Right hindlimb (tissue), 1 donor: ENCODE results near the gene MPPED1.

Experiments
- DNase-seq: peaks from one replicate; pipeline ENCODE4 v3.0.0-alpha.2; 2018

The MPPED1 gene, protein sequence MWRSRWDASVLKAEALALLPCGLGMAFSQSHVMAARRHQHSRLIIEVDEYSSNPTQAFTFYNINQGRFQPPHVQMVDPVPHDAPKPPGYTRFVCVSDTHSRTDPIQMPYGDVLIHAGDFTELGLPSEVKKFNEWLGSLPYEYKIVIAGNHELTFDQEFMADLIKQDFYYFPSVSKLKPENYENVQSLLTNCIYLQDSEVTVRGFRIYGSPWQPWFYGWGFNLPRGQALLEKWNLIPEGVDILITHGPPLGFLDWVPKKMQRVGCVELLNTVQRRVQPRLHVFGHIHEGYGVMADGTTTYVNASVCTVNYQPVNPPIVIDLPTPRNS

DNA sequence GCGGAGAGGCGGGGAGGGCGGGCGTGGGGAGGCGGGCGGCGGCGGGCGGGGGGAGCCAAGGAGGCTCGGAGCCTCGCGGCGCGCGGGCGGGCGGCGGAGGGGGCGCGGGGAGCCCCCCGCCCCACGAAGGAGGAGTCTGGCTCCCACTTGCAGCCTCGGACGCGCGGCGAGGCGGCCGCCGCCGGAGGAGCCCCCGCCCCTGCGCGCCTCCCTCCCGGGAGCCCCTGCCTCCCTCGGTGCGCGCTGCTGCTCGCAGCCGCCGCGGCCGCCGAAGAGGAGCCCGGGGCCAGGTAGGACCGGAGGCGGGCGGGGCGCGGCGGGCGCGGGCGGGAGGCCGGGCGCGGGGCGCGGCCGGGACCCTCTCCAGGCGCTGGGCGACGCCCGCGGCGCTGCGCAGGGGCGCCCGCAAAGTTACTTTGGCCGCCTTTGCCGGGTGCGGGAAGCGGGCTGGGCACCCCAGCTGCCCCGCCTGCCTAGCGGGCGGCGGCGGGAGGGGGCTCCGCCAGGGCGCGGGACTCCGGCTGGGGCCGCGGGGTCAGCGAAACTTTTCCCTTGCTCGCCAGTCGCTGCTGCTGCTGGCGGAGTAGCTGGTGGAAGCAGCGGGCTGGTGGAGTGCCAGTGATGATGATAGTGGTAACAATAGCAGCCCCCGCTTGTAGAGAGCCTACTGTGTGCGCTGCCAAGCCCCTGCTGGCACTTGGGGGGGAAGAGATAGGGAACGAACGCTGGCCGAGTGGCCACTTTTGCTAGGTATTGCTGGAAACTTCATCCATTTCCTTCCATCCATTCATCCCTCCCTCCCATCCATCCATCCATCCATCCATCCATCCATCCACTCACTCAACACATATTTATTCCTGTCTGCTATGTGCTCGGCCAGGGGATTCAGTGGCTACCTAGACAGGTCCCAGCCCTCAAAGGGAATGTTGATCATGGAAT lies at the start of gene MPPED1:
TSS of gene MPPED1 (plus strand) at position 146 of the 939 bp plus-strand sequence. CDS start 12,972 bp downstream, outside the sequence.
- no peak for DNase-seq

DNA sequence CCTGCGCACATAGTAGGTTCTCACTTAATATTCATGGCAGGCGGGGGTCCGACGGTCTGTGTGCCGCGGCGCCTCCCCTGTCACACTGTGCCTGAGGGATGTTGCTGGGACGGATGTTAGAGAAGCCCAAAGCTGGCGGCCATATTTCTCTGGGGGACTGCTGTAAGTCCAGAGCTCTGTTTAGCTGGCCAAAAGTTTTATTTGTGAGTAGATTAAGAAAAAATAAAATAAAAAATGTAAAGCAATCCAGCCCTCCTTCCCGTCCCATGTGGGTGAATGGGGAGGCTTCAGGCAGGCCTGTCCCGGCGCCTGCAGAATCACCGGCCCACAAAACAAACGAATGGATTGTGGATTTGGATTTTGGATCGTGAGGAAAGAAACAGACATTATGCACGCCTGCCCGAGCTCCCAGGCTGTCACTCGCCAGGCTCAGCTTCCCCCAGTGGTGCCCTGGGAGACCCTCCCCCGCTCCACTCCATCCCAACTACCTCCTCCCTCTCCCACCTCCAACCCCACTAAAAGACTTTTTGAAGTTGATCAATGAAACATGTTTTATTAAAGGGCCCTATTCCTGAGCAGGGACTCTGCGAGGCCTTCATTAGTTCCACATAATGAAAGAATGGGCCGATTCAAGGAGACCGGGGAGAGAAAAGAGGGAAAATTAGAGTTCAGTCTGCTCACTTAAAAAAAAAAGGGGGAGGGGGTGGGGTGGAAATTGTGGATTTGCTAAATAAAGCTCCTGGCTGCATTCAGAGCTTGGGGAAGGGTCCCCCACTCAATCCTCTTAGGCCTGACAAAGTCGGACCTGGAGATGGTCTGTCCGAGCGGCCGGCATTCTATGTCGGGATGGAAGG lies 48.3 kb upstream of the MPPED1 start:
- DNase-seq, result no peak

DNA sequence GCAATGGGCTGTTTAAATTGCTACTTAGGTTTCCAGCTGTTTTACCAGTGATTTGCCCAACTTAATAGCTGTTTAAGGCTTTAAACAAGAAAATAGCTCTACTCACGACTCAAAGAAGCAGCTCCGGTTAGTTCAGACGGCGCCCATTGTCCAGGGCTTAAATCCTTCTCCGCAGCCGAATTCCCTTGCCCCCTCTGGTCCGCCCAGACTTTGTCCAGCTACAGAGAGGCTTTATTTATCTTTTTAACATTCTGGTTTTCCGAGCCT lies 47.7 kb upstream of the MPPED1 start:
- DNase-seq, result no peak

DNA sequence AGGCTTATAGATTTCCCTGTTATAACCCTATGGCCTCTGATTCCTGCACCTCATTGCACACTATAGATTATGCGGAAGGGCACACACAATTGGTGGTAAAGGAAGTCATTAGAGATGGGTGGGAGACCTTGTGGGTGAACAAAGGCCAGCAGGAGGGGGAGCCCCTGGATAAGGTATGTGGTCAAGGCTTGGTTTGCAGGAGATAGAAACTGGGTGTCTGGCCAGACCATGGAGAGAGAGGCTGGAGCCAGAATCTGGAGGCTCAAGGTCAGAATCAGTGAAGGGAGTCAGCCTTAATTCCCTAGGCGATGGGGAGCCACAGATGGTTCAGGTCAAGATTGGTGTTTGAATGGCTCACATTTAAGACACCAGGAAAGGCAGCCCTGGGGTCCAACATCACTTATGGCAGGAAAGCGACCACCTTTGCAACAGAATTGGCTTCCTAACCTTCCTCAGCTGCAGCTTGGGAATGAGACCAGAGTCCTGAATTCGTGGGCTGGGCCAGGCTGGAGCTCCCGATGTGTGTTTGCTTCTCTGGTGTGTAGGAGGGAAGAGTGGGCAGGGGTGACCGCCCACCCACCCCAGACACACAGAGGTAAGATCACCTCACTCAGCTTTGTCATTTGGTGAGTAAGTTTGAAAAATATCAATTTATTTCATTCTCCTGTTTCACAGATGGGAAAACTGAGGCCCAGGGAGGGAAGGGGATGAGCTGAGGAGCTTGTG lies 45.9 kb upstream of the MPPED1 start:
- no peak for DNase-seq

DNA sequence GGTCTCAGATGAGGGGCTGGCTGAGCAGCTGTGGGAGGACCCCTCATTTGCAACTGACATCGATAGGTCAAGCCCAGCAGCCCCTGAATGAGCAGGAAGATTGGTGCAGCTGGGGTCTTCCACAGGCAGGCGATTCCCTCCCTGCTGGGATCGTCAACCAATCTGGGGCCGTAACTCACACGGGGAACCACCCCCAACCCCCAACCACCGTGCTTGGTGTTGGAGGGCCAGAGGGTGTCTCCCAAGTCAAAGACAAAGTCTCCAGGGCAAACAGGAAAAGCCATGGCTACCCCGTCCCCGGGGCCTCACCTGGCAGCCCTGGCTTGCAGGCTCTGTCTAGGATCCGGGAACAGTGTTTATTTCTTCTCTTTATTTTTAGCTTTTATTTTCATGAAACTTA lies 41.8 kb upstream of the MPPED1 start:
- no peak for DNase-seq

DNA sequence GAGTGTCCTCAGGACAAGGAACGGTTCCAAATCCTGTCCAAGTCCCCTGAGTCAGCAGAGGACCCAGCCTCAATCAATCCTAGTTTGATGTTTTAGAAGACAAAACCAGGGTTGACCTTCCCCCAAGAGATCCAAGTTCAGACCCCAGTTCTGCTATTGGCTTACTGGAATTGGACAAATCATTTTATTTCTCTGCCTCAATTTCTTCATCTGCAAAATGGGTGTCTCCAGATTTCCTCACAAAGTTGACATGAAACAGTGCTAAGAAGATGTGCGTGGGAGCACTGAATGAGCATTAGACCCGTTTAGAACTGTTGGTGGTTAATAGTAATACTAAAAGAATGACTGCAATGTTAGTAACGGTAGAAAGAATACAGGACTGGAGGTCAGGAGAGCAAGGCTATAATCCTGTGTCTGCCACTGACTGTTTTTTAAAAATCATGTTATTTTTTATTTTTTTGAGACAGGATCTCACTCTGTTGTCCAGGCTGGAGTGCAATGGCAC lies 35.8 kb upstream of the MPPED1 start:
- DNase-seq, result no peak

DNA sequence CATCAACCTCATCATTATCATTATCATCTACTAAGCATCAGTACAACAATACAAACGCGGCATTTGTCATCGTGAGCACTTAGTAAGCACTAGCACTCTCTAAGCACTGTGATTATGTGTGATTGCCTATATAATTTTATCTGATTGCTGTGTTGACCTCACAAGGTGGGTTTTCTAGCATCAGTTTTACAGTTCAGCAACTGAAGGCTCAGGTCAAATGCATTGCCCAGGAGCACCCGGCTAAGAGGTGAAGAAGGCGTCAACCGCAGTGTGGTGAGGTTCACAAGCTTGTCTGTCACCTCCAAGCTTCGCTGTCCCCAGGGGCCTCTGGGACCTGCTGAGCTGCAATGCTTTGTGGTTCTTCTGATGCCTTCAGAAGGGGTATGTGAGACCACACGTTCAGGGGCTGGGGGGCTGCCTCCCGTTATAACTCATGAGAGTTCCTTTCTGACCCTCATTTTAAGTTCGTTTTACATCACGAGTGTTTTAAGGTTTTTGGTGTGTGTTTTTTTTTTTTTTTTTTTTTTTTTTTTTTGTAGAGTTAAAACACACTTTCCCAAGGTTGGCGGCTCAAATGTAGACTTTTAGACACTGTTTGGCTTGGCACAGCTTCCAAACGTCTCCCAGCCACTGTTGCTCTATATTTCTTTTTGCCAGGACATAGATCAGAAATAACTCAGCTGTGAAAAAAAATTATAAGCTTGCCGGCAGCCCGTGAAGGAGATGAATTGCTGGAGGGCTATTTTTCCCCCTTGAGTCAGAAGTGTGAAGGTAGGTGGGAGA lies 34.9 kb upstream of the MPPED1 start:
- DNase-seq, result no peak

DNA sequence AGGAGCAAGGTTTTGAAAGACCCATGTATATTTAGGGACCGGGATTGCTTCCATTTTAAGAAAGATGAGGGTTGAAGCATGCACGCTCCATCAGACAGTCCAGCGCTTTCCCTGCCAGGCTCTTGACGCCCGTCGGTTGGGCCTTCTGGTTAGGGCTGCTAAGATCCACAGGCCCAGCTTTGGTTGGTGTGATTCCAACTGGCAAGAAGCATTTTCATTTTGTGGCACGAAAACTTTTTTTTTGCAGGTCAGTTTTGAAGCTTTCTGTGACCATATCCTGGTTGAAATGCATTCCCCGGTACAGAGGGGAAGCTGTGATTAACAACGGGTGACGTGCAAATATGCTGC lies 34.3 kb upstream of the MPPED1 start:
- peak; percentile 53 for DNase-seq

DNA sequence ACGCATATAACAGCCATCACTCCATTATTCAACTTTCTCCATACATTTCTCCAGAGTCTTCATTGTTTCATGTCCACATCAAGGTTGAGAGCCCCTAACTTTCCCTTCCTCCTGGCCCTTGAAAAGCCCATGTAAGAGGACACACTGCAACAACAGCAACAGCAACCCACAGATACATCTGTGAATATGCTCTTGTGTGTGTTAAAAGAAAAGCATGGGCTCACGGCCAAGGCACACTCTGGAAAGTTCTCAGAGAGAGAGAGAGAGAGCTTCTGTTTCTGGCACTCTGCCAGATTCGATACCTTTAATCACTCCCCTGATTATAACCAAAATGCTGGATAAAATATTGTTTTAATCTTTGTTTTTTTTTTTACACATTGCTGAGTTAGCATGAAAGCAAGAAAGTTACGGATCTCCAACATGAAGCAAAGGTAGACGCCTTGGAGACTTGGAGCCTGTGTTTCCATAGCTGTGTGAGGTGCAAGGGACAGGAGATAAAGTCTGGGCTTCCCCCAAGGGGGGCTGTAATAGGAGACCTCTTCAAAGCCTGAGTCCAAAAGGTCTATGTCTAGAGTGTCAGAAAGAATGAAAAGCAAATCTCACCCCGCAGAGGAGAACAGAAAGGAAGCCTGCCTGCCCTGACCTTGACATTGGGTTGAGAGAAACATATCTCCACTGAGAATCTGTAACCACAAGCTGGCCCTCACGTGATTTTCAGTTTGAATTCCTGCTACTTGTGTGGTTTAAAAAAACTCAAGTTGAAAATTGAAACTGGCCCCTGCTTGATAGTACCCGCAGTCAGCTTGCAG lies 33.7 kb upstream of the MPPED1 start:
- peak; percentile 66 for DNase-seq

DNA sequence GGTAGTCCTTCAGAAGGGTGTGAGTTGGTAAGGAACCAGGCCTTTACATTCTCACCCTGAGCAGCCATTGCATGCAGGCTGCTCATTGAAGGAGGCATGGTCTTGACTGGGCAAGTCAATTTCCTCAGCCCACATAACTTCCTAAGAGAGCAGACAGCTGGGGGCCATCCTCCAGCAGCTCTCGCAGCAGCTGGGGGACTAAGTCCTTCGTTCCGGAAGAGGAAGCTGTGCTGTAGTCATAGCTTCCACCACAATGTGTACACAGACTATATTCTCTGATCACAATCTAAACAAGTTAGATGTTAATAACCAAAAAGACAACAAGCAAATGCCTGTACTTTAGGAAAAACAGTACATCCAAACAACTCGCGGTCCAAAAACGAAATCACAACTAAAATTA lies 30.1 kb upstream of the MPPED1 start:
- DNase-seq, result no peak

DNA sequence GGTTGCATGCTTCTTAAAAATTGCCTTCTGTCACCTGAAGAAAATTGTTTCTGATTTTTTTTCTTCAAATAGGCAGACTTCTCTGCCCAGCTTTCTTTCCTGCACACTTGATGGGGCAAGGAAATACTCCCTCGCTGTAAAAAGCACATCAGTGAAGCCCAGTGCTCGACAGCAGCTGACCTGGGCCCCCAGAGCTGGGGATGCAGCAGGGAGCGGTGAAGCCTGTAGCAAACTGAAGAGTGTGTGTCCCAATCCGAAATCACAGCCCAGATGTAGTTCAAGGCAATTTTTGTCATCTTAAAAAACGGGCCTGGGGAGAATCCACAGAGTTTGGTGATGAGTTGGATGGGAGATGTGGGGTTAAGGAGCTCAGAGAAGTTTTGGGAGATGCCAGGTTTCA lies 27.0 kb upstream of the MPPED1 start:
- DNase-seq, result no peak

DNA sequence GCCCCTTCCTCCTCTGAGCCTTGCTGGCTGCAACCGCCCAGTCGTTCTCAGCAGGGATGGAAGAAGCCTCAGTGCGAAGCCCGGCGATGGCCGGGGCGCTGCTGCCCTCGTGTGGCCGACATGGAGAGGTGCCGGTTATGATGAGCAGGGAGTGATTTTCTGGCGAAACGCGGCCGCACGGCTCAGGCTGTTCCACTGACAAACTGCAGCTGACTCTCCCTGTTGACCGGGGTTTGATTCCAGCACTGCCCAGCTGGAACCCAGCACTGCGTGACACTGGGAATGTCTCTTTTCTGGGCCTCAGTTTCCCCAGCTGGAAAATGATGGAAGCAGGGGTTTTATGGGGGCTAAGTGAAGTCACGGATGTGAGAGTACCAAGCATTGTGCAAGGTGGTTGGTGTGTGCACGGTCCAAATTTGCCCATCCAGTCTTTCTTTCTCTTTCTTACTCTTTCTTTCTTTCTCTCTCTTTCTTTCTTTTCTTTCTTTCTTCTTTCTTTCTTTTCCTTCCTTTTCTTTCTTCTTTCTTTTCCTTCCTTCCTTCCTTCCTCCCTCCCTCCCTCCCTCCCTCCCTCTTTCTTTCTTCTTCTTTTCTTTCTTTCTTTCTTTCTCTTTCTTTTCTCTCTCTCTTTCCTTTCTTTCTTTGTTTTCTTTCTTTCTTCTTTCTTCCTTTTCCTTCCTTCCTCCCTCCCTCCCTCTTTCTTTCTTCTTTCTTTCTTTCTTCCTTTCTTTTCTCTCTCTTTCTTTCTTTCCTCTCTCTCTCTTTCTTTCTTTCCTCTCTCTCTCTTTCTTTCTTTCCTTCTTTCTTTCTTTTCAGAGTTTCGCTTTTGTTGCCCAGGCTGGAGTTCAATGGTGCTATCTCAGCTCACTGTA lies 25.8 kb upstream of the MPPED1 start:
- DNase-seq, result peak; percentile 89

DNA sequence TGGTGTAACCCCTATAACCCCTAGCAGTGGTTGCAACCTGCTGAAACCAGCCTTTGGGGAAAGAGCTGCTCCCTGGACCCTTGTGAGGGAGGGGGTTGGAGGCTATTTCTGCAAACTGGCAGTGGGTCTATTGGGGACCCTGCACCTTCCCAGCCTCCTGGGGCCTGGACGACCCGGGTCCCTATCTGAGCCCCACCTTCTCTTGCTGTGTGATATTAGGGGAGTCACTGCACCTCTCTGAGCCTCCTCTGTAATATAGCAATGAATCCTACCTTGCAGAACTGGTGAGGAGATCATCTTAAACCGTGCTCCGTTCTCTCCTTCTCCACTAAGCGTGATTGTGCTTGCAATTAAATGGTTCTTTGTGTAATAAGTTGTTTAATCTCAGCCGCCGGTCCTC lies 24.0 kb upstream of the MPPED1 start:
- DNase-seq, result no peak

DNA sequence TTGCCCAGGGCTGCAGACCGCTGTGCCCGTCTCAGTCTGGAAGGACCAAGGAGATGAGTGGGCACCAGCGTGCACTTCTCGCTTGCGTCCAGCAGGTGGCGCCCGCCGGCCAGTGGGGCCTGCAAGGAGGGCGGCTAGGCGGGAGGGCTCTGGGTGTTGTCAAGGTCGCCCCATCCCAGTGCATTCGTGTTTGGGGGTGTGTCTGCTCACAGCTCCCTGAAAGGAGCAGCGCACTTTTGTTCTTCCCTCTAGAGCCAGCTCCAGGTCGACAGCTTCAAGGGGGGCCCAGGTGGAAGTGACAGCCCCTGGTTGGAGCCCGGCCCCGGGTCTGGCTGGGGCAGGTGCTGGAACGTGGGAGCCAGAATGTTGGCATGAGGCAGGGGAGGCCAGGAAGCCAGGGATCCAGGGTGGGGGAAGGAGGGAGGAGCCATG lies 23.4 kb upstream of the MPPED1 start:
- DNase-seq, result peak; percentile 79

DNA sequence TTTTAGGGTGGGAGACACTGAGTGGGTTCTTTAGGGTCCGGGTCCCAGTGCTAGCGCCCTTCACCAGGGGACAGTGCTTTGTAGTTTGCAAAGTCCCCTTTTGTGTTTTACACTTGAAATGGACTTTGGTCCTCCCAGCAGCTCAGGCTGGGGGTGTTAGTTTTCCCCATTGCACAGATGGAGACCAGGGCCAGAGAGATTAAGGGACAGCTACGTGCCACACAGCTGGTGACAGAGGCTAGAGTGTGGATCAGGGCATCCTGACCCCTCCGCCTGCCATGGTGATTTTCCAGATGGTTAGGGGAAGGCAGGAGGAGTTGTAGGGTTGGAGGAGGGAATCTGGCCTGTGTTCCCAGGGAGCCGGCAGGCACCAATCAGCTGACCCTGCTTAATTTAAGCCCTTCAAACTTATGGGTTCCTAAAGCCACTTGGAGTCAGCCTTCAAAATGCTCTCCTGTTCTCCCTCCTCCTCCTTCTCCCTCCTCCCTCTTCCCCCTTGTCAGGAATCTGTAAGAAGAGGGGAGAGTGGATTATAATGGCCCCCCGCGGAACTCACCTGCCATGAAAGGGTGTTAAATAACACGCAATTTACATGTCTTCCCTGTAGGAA lies 22.5 kb upstream of the MPPED1 start:
- DNase-seq, result no peak

DNA sequence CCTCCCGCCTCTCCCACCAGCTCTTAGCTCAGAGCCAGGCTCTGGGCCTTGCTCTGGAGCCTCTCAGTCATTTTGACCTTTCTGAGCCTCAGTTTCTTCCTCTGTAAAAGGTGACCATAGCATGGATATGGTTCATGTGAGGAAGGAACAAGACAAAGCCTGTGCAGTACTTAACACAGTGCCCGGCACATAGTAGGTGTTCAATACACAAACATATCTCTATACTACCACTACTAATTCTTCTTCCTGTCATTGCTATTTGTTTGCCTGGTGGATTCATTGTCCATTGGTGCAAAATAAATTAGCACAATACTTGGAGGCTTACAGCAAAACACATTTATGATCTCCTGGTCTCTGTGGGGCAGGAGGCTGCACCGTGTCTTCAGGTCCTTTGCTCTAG lies 21.6 kb upstream of the MPPED1 start:
- DNase-seq, result no peak

DNA sequence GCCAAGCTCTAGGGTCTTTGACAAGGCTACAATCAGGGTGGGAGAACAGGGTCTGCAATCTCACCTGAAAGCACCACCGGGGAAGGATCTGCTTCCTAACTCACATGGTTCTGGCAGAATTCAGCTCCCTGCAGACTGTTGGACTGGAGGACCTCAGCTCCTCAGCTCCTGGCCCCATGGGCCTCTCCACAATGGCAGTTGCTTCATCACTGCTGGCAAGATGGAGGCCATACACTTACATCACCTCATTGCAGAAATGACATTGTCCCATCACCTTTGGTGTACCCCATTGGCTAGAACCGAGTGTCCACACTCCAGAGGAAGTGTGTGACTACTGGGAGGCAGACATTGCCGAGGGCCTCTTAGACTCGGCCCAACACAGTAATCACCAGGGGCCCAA lies 20.9 kb upstream of the MPPED1 start:
- DNase-seq, result no peak

DNA sequence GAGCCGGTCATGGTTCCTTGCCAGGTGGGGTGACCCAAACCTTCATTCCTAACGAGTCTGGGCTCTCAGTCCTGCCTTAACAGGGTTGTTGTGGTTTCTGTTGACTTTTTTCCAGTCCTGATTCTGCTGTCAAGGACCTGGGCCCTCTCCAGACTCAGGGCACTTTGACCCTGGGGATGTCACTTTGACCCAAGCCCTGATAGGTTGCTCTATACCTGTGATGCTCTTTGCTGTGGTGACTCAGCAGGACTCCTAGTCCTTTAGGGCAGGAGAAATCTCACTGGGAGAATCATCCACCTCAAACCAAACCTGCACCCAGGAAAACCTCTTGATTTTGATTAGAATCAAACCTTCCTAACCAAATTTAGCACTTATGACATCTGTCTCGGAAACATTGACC lies 20.5 kb upstream of the MPPED1 start:
- no peak for DNase-seq

DNA sequence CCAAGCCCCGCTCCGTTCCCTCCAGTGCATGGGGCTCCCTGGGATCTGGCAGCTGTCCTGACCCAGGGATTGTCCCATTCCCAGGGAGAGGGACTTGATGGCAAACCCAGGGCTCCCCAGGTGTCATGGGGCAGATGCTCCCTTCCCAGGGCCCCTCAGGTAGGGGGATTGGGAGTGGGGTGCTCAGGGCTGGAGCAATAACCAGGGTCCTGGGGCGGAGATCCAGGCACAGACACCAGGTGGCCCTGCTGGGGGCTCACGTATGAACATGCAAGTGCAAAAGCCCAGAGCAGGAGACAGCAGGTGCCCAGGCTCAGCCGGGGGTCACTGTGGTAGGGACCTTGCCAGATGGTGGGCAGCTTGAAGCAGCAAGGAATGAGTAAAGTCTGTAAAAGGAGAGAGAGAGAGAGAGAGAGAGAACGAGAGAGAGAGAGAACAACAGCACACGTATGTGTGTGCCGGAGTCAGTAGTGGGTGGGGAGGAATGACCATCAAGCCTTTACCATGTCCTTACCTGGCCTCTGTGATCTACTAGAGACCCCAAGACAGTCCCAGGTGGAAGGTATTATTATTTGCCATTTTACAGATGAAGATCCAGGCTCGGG lies 19.3 kb upstream of the MPPED1 start:
- DNase-seq, result no peak
